NCI-H526 treated with DMSO at 0.1 percent for 48 hours (cell line): ENCODE data around the gene CA12.

Experiments used
- DNase-seq: peaks from one replicate; lab custom pipeline; 2025; lab: John Stamatoyannopoulos, UW

The CA12 gene

DNA sequence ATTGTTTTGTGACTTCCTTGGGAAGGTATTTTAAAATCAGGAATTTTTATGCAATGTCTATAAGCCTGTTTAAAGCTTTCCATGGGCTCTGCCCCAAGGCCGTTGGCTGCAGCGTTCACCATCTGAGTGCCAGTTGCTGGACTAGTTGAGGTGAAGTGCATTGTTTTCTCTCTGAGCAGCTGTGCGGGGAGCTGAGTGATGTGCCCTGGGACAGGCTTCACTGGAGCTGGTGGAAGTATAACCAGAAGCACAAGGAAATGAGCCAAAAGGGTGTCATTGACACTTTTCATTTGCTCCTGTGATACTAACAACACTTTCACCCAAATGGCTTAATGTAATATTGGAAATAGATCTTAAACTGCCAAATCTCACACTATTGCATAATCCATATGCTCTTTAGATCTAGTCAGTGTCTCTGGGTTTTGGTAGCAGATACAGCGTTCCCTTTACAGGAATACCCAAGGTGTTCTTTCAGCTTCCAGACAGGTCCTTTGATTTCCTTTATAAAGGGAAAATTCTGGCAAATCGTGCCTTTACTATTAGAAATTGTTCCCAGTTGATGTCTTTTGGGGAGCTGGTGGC is 75.1 kb downstream of the CA12 start:
- DNase-seq, result no peak

DNA sequence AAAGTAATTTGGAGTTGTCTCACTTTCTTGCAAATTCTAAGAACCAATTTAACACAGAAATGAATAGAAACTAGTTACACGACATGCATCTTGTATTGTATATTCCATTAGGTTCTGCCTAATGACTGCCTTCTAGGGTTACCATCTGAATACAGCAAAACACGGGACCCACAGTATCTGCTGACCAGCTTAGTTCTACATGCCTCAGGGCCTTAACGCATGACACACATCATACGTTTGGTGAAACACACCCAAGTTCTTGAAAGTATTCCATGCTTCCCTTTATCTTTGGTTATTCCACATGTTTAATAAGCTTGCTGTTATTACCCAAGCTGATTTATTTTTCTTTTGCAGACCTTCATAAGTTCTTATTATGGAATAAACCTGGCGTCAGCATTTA is 76.4 kb downstream of the CA12 start:
- no peak for DNase-seq

DNA sequence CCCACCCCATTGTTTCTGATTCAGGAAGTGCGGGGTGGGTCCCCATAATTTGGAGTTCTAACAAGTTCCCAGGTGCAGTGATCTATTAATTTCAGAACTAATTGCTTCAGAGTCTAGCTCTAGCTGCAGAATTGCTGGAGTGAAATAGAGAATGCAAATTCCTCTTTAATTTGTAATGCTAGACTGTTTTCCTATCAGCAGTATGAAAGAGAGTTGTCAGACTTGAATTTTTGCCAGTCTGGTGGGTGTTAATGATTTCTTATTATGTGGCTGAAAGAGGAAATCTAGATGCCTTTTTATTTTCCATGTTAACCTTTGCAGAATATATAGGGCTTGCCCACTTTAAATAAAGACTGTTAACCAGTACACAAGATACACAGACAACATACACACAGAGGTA is 80.6 kb downstream of the CA12 start:
- DNase-seq, result peak; percentile 46

DNA sequence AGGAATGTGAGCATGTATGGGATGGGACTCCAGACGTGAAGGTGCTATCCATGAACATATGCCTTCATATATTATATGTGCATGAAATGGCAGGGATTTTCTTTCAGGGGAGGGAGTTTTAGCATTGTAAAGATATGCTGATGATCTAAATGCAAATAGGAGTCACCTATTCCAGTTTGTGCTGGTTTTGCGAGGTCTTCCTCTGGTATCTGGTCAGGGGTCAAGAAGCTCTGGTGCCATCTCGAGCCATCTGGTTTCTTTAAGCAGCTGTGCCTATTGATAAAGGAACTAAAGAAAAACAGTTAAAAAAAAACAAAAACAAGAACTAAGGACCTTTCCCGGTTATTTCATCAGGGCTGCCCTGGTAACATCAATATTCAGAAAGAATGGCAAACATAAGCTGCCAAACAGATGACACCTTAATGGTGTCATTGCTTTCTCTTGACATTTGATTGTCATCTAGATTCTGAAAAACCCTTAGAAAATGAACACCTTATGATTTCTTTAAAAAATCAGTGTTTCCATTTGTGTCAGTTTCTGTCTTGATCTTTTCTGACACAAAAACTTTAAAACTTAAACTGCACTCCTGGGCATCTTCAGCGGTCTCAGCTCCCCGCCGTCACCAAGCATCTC is 81.6 kb downstream of the CA12 start:
- DNase-seq, result peak; percentile 16

DNA sequence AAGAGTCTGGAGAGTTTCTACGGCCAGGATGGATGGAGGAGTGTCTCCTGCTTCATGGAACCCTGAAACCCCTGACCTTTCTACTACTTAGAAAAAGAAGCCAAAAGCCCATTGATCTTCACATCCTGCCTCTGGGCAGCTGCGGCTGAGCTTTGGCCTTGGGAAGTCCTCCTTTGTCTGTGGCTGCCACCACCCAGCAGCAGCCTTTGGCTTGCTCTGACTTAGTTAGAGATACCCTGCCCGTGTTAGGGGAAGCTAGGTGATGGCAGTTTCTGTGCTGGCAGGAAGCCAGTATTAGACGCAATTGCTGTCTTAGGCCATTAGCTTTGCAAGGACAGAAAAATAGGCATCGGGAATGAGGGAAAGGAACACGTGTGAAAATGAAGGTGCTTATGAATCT is 85.5 kb downstream of the CA12 start:
- no peak for DNase-seq

DNA sequence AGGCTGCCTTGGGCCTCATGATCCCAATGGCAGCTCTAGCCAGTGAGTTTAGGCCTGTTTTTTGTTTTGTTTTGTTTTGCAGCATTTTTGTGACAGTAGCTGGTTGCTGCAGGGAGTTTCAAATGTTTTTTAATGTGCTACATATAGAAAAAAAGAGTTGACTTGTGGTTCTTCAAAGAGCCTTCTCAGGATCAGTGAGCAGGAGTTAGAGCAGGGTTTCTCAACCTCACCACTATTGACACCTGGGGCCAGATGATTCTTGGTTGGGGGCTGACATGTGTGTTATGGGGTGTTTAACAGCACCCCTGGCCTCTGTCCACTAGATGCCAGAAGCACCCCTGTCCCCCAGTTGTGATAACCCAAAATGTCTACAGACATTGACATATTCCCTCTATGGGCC is 86.3 kb downstream of the CA12 start:
- no peak for DNase-seq

DNA sequence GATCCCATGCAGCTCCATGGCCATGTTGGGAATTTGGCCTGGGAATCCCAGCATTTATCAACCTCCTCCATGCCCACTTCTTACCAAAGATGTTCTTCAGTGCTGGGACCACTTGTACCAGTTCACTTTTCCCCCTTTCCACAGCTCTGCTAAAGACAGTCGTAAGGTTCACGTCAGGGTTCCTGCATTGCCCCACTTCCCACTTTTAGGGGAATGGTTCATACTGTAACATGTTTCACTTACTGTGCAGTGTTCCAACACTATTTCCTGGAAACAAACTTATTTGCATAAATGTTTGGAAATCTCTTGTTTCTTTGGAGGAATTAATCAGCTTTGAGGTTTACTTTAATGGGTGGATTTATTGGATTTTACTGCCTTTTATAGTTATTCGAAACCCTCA is 87.3 kb downstream of the CA12 start:
- no peak for DNase-seq

DNA sequence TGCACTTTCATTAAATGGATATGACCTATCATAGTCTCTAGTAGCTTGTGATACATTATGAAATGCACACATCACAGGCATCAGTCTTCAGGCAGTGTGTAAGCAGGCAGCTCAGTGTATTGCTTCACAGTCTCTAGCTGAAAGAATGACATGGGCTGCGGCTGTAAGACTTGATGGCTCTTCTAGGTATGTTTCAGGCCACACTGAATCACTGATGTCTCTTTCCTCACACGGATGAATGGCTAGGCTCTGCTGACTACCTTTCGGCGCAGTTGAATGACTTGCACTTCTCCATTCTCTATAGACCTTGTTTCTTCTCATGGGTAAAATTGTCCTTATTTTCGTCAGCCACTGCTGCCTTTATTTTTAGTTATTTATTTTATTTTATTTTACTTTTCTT is 88.9 kb downstream of the CA12 start:
- DNase-seq, result no peak

DNA sequence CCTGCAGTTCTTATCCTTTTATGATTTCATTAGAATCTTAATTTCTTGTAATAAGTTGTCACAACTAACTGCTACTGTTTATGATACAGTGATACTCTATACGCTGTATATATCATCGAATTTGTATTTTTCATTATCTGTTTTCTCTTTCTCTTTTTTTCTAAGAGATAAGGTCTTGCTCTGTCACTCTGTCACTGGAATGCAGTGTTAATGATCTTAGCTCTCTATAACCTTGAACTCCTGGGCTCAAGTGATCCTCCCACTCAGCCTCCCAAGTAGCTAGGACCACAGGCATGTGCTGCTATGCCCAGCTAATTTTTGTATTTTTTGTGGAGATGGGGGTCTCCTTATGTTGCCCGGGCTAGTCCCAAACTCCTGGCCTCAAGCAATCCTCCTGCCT is 89.4 kb downstream of the CA12 start:
- DNase-seq, result no peak

DNA sequence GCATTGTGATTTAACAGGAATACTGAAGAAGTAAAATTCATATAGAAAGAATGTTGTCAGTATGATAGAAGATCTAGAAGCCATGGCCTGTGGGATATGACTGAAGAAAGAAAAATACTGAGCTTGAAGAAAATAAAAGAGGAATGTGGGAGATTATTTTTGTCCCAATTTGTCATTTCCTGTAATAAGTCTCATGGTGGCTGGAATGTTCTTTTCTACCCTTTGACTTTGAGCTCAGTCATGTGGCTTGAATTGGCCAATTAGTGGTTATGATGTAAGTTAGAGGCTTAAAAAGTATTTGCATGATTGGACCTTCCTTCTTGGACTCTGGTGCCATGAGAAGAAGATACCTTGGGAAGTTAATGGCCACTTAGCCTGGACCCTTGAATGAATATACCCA is 90.1 kb downstream of the CA12 start:
- no peak for DNase-seq

DNA sequence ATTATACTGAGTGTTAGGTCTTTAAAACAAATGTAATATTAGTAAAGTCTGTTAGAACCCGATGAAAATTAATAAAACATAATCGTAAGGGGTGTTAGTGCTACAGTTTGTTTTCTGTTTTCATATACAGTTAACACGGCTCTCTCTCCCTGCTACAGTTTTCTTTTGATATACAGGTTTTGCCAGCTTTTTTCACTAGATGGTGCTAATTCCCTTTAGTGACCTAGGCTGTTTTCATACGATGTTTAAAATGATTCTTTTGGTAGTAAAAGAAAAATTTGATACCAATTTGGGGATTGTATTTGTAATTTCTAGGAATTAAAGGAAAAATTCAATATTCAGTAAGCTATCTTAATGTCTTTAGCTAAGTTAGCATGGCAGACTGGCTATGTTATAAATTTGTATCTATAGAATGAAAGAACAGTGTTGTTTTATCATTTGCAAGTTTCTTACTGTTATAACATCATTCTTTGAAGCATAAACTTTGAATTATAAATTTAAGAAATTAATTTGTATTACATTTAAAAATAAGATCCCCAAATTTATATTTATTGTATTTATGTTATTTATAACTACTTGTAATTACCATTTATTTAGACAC is 92.8 kb downstream of the CA12 start:
- peak; percentile 35 for DNase-seq

DNA sequence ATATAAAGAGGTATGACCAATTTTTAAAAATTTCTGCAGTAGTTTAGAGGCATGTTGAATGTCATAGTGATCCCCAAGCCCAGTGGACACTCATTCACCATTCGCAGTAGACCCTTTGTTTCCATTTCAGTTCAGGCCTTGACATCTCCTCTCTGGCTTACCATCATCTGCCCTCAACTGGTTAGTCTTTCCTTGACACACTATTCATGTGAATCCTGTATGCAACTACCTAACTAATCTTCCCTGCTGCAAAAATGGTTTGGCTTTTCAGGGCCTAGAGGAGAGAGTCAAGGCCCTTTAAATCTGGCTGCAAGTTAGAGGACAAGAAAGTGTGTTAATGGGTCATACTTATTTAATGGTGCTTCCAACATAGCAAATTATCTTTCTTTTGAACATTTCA is 93.3 kb downstream of the CA12 start:
- no peak for DNase-seq

DNA sequence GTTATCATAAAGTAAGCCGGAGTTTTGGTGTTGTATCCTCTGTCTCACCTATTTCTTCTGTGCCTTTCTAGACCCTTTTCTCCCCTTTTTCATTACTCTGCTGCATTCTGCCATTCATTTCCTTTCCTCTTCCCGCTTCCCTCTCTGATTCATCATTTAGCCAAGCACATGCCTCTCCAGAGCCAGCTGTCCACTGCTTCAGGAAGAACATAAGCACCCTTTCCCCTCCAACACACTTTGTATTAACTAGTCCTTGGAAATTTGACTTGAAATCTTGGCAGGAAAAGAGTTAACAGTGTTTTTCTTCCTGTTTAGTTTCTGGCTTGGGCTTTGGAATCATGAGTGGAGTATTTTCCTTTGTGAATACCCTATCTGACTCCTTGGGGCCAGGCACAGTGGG is 94.5 kb downstream of the CA12 start:
- DNase-seq, result no peak

DNA sequence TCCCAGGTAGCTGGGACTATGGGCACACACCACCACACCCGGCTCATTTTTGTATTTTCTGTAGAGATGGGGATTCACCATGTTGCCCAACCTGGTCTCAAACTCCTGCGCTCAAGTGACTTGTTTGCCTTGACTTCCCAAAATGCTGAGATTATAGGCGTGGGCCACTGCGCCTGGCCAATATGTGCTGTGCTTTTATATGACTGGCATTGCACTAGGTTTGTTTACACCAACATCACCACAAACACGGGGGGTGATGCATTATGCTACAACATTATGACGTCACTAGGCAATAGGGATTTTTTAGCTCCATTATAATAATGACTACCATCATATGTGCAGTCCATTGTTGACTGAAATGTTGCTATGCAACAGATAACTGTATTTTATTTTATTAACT is 97.3 kb downstream of the CA12 start:
- DNase-seq, result no peak

DNA sequence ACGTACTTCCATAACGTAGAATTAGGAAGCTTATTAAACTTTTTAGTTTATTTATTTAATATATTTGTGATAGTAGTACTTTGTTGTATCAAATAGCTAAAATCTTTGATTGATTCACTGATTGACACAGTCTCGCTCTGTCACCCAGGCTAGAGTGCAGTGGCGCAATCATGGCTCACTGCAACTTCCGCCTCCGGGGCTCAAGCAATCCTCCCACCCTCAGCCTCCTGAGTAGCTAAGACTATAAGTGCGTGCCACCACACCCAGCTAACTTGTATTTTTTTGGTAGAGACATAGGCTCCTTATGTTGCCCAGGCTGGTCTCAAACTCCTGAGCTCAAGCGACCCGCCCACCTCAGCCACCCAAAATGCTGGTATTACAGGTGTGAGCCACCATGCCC is 98.5 kb downstream of the CA12 start:
- DNase-seq, result no peak

DNA sequence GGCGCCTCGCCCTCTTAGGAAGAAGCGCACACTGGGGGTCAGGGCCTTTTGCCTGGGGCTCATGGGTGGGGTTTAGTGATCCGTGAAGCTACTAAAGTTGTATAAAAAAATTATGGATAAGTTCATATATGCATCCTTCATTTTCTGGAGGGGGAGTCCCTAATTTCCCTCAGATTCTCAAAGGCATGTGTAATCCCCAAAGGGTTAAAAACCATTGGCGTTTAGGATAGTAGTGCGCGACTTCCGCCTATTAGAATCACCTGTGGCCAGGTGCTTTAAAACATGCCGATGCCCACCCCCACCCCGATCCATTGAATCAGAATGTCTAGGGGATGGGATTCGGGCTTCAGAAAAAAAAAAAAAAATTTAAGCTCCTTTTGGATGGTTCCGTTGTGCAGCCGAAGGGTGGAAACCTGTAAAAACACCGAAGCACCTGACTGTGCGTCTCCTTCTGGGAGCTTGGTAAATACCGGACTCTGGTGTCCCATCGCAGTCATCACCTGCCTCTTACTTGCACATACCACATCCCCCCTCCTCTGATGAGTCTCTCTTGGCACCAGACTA is 103.7 kb downstream of the CA12 start:
- DNase-seq, result peak; percentile 70

DNA sequence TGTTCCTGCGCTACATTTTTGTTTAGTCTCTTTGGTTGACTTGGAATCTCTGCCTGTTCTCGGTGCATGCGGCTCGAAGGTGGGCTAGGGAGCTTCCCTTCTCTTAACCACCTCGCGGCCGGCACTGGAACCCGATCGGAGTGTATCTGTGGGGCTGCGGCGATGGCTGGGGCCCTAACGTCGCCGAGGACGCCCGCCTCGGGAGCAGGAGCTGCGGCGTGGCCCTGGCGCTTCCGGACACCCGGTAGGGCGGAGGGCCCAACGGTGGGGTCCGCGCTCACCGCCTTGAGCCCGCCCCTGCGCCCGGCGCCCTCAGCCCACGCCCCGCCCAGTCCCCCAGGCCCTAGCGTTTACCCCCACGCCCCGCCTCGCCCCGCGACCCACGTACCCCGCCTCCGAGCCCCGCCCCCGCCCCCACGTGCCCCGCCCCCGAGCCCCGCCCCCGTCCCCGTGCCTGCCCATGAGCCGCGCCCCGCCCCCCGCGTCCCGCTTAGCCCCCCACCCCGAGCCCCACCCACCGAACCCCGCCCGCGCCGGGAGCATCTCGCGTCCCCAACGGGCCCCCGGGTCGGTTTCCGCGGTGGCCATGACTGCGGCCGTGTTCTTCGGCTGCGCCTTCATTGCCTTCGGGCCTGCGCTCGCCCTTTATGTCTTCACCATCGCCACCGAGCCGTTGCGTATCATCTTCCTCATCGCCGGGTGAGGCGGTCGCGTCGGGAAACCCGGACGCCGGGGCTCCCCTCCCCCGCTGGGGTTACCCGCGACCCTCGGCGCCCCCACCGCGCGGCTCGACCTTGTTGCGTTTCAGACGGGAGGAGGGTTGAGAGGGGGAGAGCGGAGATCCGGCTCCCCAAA is 104.4 kb downstream of the CA12 start, which contains the start of gene APH1B:
TSS of gene APH1B (plus strand) at position 568 of the 855 bp plus-strand sequence. CDS start at position 587, 19 bp downstream.
- DNase-seq, result peak; percentile 68

DNA sequence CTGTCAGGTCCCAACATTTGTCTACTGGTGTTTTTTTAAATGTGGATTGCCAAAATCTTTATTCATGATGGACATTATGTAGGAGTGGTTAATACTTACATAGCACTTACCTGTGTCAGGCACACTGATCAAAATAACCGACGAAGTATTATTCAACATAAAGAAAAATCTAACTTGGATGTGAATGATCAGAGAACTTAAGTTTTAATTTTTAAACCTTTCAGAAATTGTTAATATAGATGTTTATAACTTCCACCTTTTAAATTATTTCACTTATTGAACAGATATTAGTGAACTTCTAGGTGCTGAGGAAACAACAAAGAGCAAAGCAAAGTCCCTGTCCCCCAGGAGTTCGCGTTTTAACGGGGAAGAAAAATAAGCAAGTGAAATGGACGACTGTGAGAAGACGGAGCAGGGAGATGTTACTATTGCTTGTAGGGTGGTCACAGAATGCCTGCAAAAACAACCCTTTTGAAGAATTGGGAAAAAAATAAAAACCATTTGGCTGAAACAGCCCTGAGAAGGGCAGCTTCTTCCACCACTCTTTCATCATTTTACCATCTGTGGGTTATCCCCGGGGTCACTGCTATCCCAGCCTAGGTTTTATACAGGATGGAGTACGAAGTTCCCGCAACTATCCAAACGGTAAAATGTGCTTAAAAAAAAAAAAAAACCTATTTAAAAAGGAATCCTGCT is 105.2 kb downstream of the CA12 start:
- no peak for DNase-seq

DNA sequence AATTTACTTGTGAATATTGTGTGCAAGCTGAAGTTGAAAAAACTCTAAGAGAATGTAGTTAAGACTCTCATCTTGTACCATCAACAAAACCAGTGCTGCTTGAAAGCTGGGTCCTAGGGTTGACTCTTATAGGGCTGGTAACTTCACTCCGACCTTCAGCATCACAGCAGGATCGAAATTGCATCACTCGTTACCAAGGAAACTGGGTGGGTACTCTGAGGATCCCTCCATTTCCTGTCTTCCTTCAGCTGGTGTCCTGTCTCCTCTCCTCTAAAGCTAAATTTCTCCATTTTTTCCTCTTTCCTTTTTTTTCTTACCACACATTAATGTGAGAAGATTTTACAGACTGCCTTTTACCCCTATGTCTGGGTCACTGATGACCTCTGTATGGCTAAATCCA is 107.2 kb downstream of the CA12 start:
- DNase-seq, result no peak
